Astrocyte (in vitro differentiated cells and primary cell): ENCODE measurements around the gene SLAMF8. TPM values are rescaled to one million over a fixed set of nuclear protein-coding genes. Genes with fewer than 3 reads are reported as not detected.

Source experiments
- DNase-seq: peaks from one replicate; pipeline ENCODE4 v3.0.0-alpha.2; 2010; ENCODE audit warnings: low read depth
- FAIRE-seq: peaks from 2 replicates; lab custom pipeline; 2011; peaks lifted over from hg19 to GRCh38; lab: Jason Lieb, UNC
- H2AFZ ChIP-seq: 2 replicates; pipeline ENCODE4 v1.6.0; 2012; ENCODE audit warnings: low read depth, low read length, inconsistent platforms
- H3K27ac ChIP-seq: 2 replicates; pipeline ENCODE4 v1.5.1; 2011; ENCODE audit warnings: low read depth, low read length, inconsistent platforms
- H3K27me3 ChIP-seq: 2 replicates; pipeline ENCODE4 v1.6.0; 2011; ENCODE audit warnings: low read length, inconsistent platforms; ENCODE audit not compliant: insufficient read depth
- H3K36me3 ChIP-seq: 2 replicates; pipeline ENCODE4 v1.5.1; 2011; ENCODE audit warnings: low read length, inconsistent platforms; ENCODE audit not compliant: insufficient read depth
- H3K4me1 ChIP-seq: 2 replicates; pipeline ENCODE4 v1.5.1; 2011; ENCODE audit warnings: low read length, inconsistent platforms; ENCODE audit not compliant: insufficient read depth
- H3K4me2 ChIP-seq: 2 replicates; pipeline ENCODE4 v1.6.0; 2012; ENCODE audit warnings: low read length, inconsistent platforms
- H3K4me3 ChIP-seq: 2 replicates; pipeline ENCODE4 v1.5.1; 2011; ENCODE audit warnings: low read depth, mild to moderate bottlenecking, low read length, inconsistent platforms; ENCODE audit not compliant: insufficient read depth
- H3K79me2 ChIP-seq: 2 replicates; pipeline ENCODE4 v1.6.0; 2012; ENCODE audit warnings: mild to moderate bottlenecking, low read length, inconsistent platforms; ENCODE audit not compliant: insufficient read depth
- H3K9ac ChIP-seq: 2 replicates; pipeline ENCODE4 v1.6.0; 2012; ENCODE audit warnings: mild to moderate bottlenecking, low read length, inconsistent platforms
- H3K9me3 ChIP-seq: 2 replicates; pipeline ENCODE4 v1.5.1; 2012; ENCODE audit warnings: low read depth, mild to moderate bottlenecking, low read length, inconsistent platforms; ENCODE audit not compliant: insufficient read depth
- H4K20me1 ChIP-seq: 2 replicates; pipeline ENCODE4 v1.6.0; 2012; ENCODE audit warnings: low read length, inconsistent platforms; ENCODE audit not compliant: insufficient read depth
- H3K27ac Mint-ChIP-seq: one replicate; pipeline ENCODE4 v1.8.0; 2021; ENCODE audit warnings: mild to moderate bottlenecking, mixed read lengths; ENCODE audit not compliant: unreplicated experiment
- H3K27me3 Mint-ChIP-seq: one replicate; pipeline ENCODE4 v1.8.0; 2021; ENCODE audit warnings: low read depth, mixed read lengths; ENCODE audit not compliant: unreplicated experiment
- H3K36me3 Mint-ChIP-seq: one replicate; pipeline ENCODE4 v1.8.0; 2021; ENCODE audit warnings: low read depth, mixed read lengths; ENCODE audit not compliant: unreplicated experiment
- H3K4me1 Mint-ChIP-seq: one replicate; pipeline ENCODE4 v1.8.0; 2021; ENCODE audit warnings: low read depth, mixed read lengths; ENCODE audit not compliant: unreplicated experiment
- H3K4me3 Mint-ChIP-seq: one replicate; pipeline ENCODE4 v1.8.0; 2021; ENCODE audit warnings: mild to moderate bottlenecking, moderate library complexity, mixed read lengths; ENCODE audit not compliant: unreplicated experiment
- H3K9me3 Mint-ChIP-seq: one replicate; pipeline ENCODE4 v1.8.0; 2021; ENCODE audit warnings: mild to moderate bottlenecking, mixed read lengths; ENCODE audit not compliant: unreplicated experiment
- EZH2 ChIP-seq: IDR thresholded peaks from 2 replicates; pipeline ENCODE4 v1.6.1; 2012; ENCODE audit warnings: mild to moderate bottlenecking, low read length, inconsistent platforms; ENCODE audit not compliant: insufficient read depth
- total RNA-seq: library from RNA; stranded (reverse); gene quantifications from 2 replicates; pipeline ENCODE4 v1.2.1, GENCODE V29; 2021
- TF ChIP-seq, protein P1 (sequence below): IDR thresholded peaks from 2 replicates; pipeline ENCODE4 v1.5.1; 2011; ENCODE audit warnings: low read depth, mild to moderate bottlenecking, inconsistent platforms, low read length, moderate library complexity; ENCODE audit not compliant: insufficient read depth

Gene SLAMF8
- total RNA-seq, 1 donor from 2014 or later: 1.7 TPM

DNA sequence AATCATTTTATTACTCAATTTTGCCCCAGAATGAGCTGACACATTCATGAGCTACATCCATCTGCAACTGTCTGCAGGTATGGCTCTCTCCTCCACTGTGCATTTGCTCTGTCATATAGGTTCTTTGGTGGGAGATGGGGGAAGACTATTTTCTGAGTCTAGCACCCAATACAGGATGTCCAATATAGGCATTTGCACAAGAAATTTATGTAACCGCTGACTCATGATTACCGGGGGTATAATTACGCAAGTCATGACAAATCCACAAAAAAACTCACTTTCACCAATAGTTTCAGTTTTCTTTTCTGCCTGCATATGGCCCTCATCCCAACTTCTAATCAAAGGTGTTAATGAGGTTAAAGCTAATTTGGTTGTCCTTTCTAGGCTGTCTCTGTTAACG, 53.3 kb downstream of the SLAMF8 start:
- TF ChIP-seq, protein P1, sequence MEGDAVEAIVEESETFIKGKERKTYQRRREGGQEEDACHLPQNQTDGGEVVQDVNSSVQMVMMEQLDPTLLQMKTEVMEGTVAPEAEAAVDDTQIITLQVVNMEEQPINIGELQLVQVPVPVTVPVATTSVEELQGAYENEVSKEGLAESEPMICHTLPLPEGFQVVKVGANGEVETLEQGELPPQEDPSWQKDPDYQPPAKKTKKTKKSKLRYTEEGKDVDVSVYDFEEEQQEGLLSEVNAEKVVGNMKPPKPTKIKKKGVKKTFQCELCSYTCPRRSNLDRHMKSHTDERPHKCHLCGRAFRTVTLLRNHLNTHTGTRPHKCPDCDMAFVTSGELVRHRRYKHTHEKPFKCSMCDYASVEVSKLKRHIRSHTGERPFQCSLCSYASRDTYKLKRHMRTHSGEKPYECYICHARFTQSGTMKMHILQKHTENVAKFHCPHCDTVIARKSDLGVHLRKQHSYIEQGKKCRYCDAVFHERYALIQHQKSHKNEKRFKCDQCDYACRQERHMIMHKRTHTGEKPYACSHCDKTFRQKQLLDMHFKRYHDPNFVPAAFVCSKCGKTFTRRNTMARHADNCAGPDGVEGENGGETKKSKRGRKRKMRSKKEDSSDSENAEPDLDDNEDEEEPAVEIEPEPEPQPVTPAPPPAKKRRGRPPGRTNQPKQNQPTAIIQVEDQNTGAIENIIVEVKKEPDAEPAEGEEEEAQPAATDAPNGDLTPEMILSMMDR: no peak
- TF ChIP-seq EZH2: no peak
- H3K4me3 ChIP-seq: no peak overlapping the region
- DNase-seq: peak; percentile 69
- peaks cover 25% of the 10 kb centered on the region for H3K4me1 ChIP-seq
- no peaks in the 10 kb centered on the region for H3K79me2 ChIP-seq
- no peaks in the 10 kb centered on the region for H4K20me1 ChIP-seq
- H3K27me3 ChIP-seq: no peaks in the 10 kb centered on the region
- no peak overlapping the region for H3K4me3 Mint-ChIP-seq
- H3K9me3 ChIP-seq: no peaks in the 10 kb centered on the region
- peak overlapping the region; percentile 34 for H3K4me2 ChIP-seq
- FAIRE-seq: no peak
- H2AFZ ChIP-seq: no peak overlapping the region
- peaks cover 17% of the 10 kb centered on the region for H3K4me1 Mint-ChIP-seq
- no peak overlapping the region for H3K27ac ChIP-seq
- H3K36me3 Mint-ChIP-seq: peaks cover 2% of the 10 kb centered on the region
- no peaks in the 10 kb centered on the region for H3K36me3 ChIP-seq
- H3K9ac ChIP-seq: no peak overlapping the region
- no peaks in the 10 kb centered on the region for H3K9me3 Mint-ChIP-seq
- no peak overlapping the region for H3K27ac Mint-ChIP-seq
- H3K27me3 Mint-ChIP-seq: peaks cover 2% of the 10 kb centered on the region

GRCh38 chr1:159880430-159880829, 53.8 kb downstream of the SLAMF8 start:
- H3K9ac ChIP-seq: no peak overlapping the region
- H3K36me3 ChIP-seq: no peaks in the 10 kb centered on the region
- H3K79me2 ChIP-seq: no peaks in the 10 kb centered on the region
- no peak overlapping the region for H3K27ac Mint-ChIP-seq
- no peaks in the 10 kb centered on the region for H3K27me3 ChIP-seq
- peaks cover 2% of the 10 kb centered on the region for H3K27me3 Mint-ChIP-seq
- no peak overlapping the region for H2AFZ ChIP-seq
- H3K9me3 ChIP-seq: no peaks in the 10 kb centered on the region
- H3K4me2 ChIP-seq: peak overlapping the region; percentile 34
- H4K20me1 ChIP-seq: no peaks in the 10 kb centered on the region
- H3K27ac ChIP-seq: no peak overlapping the region
- H3K4me3 Mint-ChIP-seq: no peak overlapping the region
- H3K36me3 Mint-ChIP-seq: peaks cover 2% of the 10 kb centered on the region
- DNase-seq: no peak
- peaks cover 25% of the 10 kb centered on the region for H3K4me1 ChIP-seq
- peaks cover 17% of the 10 kb centered on the region for H3K4me1 Mint-ChIP-seq
- H3K4me3 ChIP-seq: no peak overlapping the region
- FAIRE-seq: no peak
- no peak for TF ChIP-seq EZH2
- TF ChIP-seq, protein P1: no peak
- H3K9me3 Mint-ChIP-seq: no peaks in the 10 kb centered on the region

DNA sequence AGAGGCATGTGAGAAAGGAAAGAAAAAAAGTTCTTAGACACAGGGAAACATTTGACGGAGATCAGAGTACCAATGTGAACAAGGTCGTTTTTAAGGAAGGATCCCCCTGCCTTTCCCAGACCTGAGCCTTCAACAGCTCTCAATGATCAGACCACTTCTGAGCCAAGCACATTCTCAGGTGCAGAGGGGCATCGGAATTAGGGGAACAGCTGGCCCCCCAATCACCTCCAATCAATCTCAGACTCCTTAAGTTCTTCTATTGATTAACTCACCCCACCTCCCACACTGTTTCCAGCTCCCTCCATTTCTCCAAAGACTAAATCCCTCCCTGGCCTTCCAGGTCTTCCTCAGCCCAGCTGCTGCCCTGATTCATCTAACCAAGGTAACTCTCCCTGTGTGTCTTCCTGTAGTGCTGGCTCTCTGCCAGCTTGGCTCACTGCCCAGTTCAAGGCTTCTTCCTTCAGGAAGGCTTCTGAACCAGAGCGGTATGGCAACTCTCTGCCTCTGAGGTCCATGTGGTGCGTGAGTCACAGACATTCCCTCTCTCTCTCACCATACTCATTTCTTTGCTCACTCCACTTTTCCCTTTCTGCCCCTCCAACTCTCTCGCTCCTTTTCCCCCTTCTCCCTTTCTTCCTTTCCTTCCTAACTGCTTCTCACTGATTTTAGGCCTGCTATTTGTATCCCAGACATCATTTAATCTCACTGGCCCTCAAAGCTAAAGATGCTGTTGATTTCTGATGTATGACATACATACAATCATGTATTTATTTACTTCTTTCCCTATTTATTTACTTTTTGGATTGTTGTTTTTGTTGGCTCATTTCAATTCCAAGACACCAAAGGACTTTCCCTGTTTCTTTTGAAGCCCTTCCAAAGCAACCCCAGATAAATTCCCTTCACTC, 55.2 kb downstream of the SLAMF8 start:
- H4K20me1 ChIP-seq: no peaks in the 10 kb centered on the region
- peak overlapping the region; percentile 52 for H3K4me2 ChIP-seq
- H2AFZ ChIP-seq: no peak overlapping the region
- no peaks in the 10 kb centered on the region for H3K9me3 ChIP-seq
- DNase-seq (peak; percentile 99), FAIRE-seq (peak; percentile 96)
- no peaks in the 10 kb centered on the region for H3K36me3 ChIP-seq
- H3K4me1 Mint-ChIP-seq: peaks cover 10% of the 10 kb centered on the region
- peak overlapping the region; percentile 16 for H3K9ac ChIP-seq
- H3K36me3 Mint-ChIP-seq: peaks cover 3% of the 10 kb centered on the region
- peaks cover 25% of the 10 kb centered on the region for H3K4me1 ChIP-seq
- TF ChIP-seq EZH2: no peak
- TF ChIP-seq, protein P1: no peak
- H3K79me2 ChIP-seq: no peaks in the 10 kb centered on the region
- H3K27ac Mint-ChIP-seq: no peak overlapping the region
- H3K27ac ChIP-seq: peak overlapping the region; percentile 74
- no peaks in the 10 kb centered on the region for H3K27me3 Mint-ChIP-seq
- H3K9me3 Mint-ChIP-seq: no peaks in the 10 kb centered on the region
- H3K4me3 ChIP-seq: no peak overlapping the region
- H3K27me3 ChIP-seq: no peaks in the 10 kb centered on the region
- no peak overlapping the region for H3K4me3 Mint-ChIP-seq
